GM23338 (cell line): Measurements from ENCODE around the gene KCNIP1. TPM values are rescaled to one million over a fixed set of nuclear protein-coding genes. Genes with fewer than 3 reads are reported as not detected.

Experiments used
- ATAC-seq: fragments of 200-7000 bp; cut with Tn5 transposase; 3 replicates; pipeline ENCODE4 v1.9.1; 2020
- DNase-seq: peaks from one replicate; pipeline ENCODE4 v3.0.0-alpha.2; 2015; ENCODE audit warnings: low spot score
- H2AFZ ChIP-seq: fragments of 200-600 bp; sonication (generic); 2 replicates; pipeline ENCODE4 v1.8.0; 2016; ENCODE audit warnings: antibody characterized with exemption, mild to moderate bottlenecking, moderate library complexity
- H3F3A ChIP-seq: fragments of 200-600 bp; sonication (generic); replicated peaks from 2 replicates; pipeline ENCODE4 v1.8.0; 2017; ENCODE audit warnings: antibody characterized with exemption, mixed run types, low read depth
- H3K27ac ChIP-seq: fragments of 200-600 bp; sonication (generic); 2 replicates; pipeline ENCODE4 v1.6.1; 2016; ENCODE audit warnings: low read depth
- H3K27me3 ChIP-seq: fragments of 200-600 bp; sonication (generic); 2 replicates; pipeline ENCODE4 v1.8.0; 2016; ENCODE audit warnings: mild to moderate bottlenecking, mixed run types, moderate library complexity; ENCODE audit not compliant: insufficient read depth
- H3K36me3 ChIP-seq: fragments of 200-600 bp; sonication (generic); 2 replicates; pipeline ENCODE4 v1.8.0; 2016; ENCODE audit warnings: mild to moderate bottlenecking; ENCODE audit not compliant: insufficient read depth
- H3K4me1 ChIP-seq: fragments of 200-600 bp; sonication (generic); 2 replicates; pipeline ENCODE4 v1.8.0; 2016; ENCODE audit warnings: mild to moderate bottlenecking, moderate library complexity; ENCODE audit not compliant: insufficient read depth
- H3K4me2 ChIP-seq: fragments of 200-600 bp; sonication (generic); 2 replicates; pipeline ENCODE4 v1.7.1; 2017; ENCODE audit warnings: mixed run types
- H3K4me3 ChIP-seq: fragments of 200-600 bp; sonication (generic); 2 replicates; pipeline ENCODE4 v1.6.1; 2016; ENCODE audit warnings: mixed run types
- H3K79me2 ChIP-seq: fragments of 200-600 bp; sonication (generic); replicated peaks from 2 replicates; pipeline ENCODE4 v1.8.0; 2017; ENCODE audit warnings: mild to moderate bottlenecking; ENCODE audit not compliant: insufficient read depth
- H3K9me2 ChIP-seq: fragments of 200-600 bp; sonication (generic); 2 replicates; pipeline ENCODE4 v1.8.0; 2017; ENCODE audit not compliant: insufficient read depth
- H4K20me1 ChIP-seq: fragments of 200-600 bp; sonication (generic); replicated peaks from 2 replicates; pipeline ENCODE4 v1.8.0; 2017; ENCODE audit warnings: mild to moderate bottlenecking; ENCODE audit not compliant: insufficient read depth
- H3K27ac Mint-ChIP-seq: 2 replicates; pipeline ENCODE4 v1.8.0; 2020; ENCODE audit warnings: inconsistent platforms, mild to moderate bottlenecking, moderate library complexity, mixed read lengths
- H3K27me3 Mint-ChIP-seq: 3 replicates; pipeline ENCODE4 v1.8.0; 2022; ENCODE audit warnings: low read depth, mild to moderate bottlenecking, moderate library complexity, mixed read lengths, inconsistent platforms; ENCODE audit not compliant: insufficient read depth, poor library complexity
- H3K36me3 Mint-ChIP-seq: 3 replicates; pipeline ENCODE4 v1.8.0; 2021; ENCODE audit warnings: low read depth, mild to moderate bottlenecking, inconsistent platforms, moderate library complexity, mixed read lengths
- H3K4me1 Mint-ChIP-seq: 3 replicates; pipeline ENCODE4 v1.8.0; 2020; ENCODE audit warnings: mild to moderate bottlenecking, inconsistent platforms, mixed read lengths
- H3K4me3 Mint-ChIP-seq: 3 replicates; pipeline ENCODE4 v1.8.0; 2021; ENCODE audit warnings: moderate library complexity, mild to moderate bottlenecking, inconsistent platforms, mixed read lengths
- H3K9me3 Mint-ChIP-seq: 3 replicates; pipeline ENCODE4 v1.8.0; 2020; ENCODE audit warnings: moderate library complexity, mild to moderate bottlenecking, inconsistent platforms, mixed read lengths
- CREB1 ChIP-seq: fragments of 250-450 bp; sonication (Bioruptor Pico); IDR thresholded peaks from 2 replicates; pipeline ENCODE4 v1.5.0; 2020; ENCODE audit warnings: low read depth, mild to moderate bottlenecking, moderate library complexity
- EZH2 ChIP-seq: fragments of 200-600 bp; sonication (generic); IDR thresholded peaks from one replicate; pipeline ENCODE4 v1.8.0; 2017; ENCODE audit warnings: antibody characterized with exemption, mild to moderate bottlenecking, low read depth; ENCODE audit not compliant: unreplicated experiment
- EZH2phosphoT487 ChIP-seq: fragments of 200-600 bp; sonication (generic); IDR thresholded peaks from one replicate; pipeline ENCODE4 v1.8.1; 2018; ENCODE audit warnings: antibody characterized with exemption; ENCODE audit not compliant: unreplicated experiment
- JUNB ChIP-seq: IDR thresholded peaks from one replicate; pipeline ENCODE4 v1.6.1; 2016; ENCODE audit warnings: antibody characterized with exemption; ENCODE audit not compliant: unreplicated experiment
- NANOG ChIP-seq: IDR thresholded peaks from 2 replicates; pipeline ENCODE4 v1.6.1; 2016; ENCODE audit warnings: antibody characterized with exemption, borderline replicate concordance
- POLR2AphosphoS5 ChIP-seq: IDR thresholded peaks from 2 replicates; pipeline ENCODE4 v1.6.1; 2016; ENCODE audit warnings: antibody characterized with exemption, low read depth
- STAT1 ChIP-seq: IDR thresholded peaks from one replicate; pipeline ENCODE4 v1.6.1; 2016; ENCODE audit warnings: antibody characterized with exemption; ENCODE audit not compliant: unreplicated experiment
- ZNF114 ChIP-seq: fragments of 250-450 bp; sonication (Bioruptor Pico); IDR thresholded peaks from 2 replicates; pipeline ENCODE4 v1.5.0; 2020; ENCODE audit warnings: mild to moderate bottlenecking, moderate library complexity
- ZNF331 ChIP-seq: fragments of 250-450 bp; sonication (Bioruptor Pico); IDR thresholded peaks from 2 replicates; pipeline ENCODE4 v1.5.0; 2020; ENCODE audit warnings: low read depth, mild to moderate bottlenecking, moderate library complexity
- polyA plus RNA-seq: library from polyadenylated mRNA; unstranded; fragments of >200 nt; fragmentation: Nextera tagmentation; extraction: Ambion mirVana; gene quantifications from 2 replicates; pipeline ENCODE4 v1.2.1, GENCODE V29; 2016
- total RNA-seq: library from RNA; depleted of rRNA; stranded (reverse); fragments of >200 nt; shearing (Covaris generic); gene quantifications from 2 replicates; pipeline ENCODE4 v1.2.3, GENCODE V29; 2014
- TF ChIP-seq, protein P1 (sequence below): IDR thresholded peaks from 2 replicates; pipeline ENCODE4 v1.6.1; 2016; ENCODE audit warnings: antibody characterized with exemption
- TF ChIP-seq, protein P2 (sequence below): IDR thresholded peaks from one replicate; pipeline ENCODE4 v1.6.1; 2018; ENCODE audit warnings: antibody characterized with exemption; ENCODE audit not compliant: unreplicated experiment
- TF ChIP-seq, protein P3 (sequence below), 2 experiments: fragments of 200-600 bp in 1 of 2; sonication (generic) in 1 of 2; conservative IDR thresholded peaks; 2 replicates each; pipeline versions ENCODE4 v1.5.1 to v1.6.1; 2016 to 2017; ENCODE audit warnings: antibody characterized with exemption in 2 of 2, low read depth in 2 of 2, mild to moderate bottlenecking in 2 of 2, moderate library complexity in 1 of 2
- TF ChIP-seq, protein P4 (sequence below): fragments of 250-450 bp; sonication (Bioruptor Pico); IDR thresholded peaks from 2 replicates; pipeline ENCODE4 v1.5.0; 2020; ENCODE audit warnings: mild to moderate bottlenecking, moderate library complexity

KCNIP1 gene
- total and polyA plus RNA-seq, 2 experiments from 2014 or later = 0.31 to 0.87 TPM

DNA sequence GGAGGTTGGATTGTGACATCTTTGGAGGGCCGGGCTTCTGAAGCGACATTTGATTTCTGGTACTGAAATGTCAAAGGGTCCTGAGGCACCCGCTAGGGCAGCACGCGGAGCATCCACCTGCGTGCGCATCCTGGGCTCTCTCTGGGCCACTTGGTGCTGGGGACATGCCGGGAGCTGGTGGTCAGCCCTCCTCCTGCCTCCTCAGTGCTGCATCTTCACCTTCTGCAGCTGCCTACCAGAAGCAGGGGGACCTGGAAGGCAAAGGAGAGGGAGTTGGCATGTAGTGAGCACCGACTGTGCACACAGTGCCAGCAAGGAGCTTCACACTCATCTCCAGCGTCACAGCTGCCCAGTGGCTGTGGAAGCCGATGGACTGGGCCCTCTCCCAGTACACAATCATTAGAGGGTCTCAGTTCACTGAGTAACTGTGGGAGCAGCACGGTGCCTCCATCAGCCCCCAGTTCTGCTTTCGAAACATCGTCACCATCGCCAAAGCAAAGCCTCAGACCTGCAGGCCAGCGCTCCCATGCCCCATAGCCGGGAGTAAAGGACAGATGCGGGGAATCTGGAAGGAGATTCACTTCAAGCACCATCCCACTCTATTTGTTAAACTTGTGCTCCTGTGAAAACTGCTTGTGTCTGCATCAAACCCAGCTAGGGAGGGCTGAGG, 138.4 kb downstream of the KCNIP1 start:
- no peak overlapping the region for H3K4me3 ChIP-seq
- no peaks in the 10 kb centered on the region for H3K79me2 ChIP-seq
- Mint-ChIP-seq H3K4me3 (no peak overlapping the region), H3K36me3 (no peaks in the 10 kb centered on the region), H3K9me3 (no peaks in the 10 kb centered on the region; the same call in 2 of the 3 replicates), H3K27ac (no peak overlapping the region), H3K27me3 (peaks cover 2% of the 10 kb centered on the region), H3K4me1 (peaks cover 18% of the 10 kb centered on the region)
- no peaks in the 10 kb centered on the region for H3K27me3 ChIP-seq
- H4K20me1 ChIP-seq = no peaks in the 10 kb centered on the region
- H3K36me3 ChIP-seq = no peaks in the 10 kb centered on the region
- no peak for ATAC-seq
- H2AFZ ChIP-seq = no peak overlapping the region
- TF ChIP-seq NANOG (no peak), CREB1 (CRISPR knock-in tag) (no peak), ZNF114 (CRISPR knock-in tag) (no peak), POLR2AphosphoS5 (no peak), JUNB (no peak), ZNF331 (CRISPR knock-in tag) (no peak), EZH2 (no peak), STAT1 (no peak), EZH2phosphoT487 (no peak)
- TF ChIP-seq, protein P1, sequence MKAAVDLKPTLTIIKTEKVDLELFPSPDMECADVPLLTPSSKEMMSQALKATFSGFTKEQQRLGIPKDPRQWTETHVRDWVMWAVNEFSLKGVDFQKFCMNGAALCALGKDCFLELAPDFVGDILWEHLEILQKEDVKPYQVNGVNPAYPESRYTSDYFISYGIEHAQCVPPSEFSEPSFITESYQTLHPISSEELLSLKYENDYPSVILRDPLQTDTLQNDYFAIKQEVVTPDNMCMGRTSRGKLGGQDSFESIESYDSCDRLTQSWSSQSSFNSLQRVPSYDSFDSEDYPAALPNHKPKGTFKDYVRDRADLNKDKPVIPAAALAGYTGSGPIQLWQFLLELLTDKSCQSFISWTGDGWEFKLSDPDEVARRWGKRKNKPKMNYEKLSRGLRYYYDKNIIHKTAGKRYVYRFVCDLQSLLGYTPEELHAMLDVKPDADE = no peak
- TF ChIP-seq, protein P2, sequence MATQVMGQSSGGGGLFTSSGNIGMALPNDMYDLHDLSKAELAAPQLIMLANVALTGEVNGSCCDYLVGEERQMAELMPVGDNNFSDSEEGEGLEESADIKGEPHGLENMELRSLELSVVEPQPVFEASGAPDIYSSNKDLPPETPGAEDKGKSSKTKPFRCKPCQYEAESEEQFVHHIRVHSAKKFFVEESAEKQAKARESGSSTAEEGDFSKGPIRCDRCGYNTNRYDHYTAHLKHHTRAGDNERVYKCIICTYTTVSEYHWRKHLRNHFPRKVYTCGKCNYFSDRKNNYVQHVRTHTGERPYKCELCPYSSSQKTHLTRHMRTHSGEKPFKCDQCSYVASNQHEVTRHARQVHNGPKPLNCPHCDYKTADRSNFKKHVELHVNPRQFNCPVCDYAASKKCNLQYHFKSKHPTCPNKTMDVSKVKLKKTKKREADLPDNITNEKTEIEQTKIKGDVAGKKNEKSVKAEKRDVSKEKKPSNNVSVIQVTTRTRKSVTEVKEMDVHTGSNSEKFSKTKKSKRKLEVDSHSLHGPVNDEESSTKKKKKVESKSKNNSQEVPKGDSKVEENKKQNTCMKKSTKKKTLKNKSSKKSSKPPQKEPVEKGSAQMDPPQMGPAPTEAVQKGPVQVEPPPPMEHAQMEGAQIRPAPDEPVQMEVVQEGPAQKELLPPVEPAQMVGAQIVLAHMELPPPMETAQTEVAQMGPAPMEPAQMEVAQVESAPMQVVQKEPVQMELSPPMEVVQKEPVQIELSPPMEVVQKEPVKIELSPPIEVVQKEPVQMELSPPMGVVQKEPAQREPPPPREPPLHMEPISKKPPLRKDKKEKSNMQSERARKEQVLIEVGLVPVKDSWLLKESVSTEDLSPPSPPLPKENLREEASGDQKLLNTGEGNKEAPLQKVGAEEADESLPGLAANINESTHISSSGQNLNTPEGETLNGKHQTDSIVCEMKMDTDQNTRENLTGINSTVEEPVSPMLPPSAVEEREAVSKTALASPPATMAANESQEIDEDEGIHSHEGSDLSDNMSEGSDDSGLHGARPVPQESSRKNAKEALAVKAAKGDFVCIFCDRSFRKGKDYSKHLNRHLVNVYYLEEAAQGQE = no peak
- TF ChIP-seq, protein P3, sequence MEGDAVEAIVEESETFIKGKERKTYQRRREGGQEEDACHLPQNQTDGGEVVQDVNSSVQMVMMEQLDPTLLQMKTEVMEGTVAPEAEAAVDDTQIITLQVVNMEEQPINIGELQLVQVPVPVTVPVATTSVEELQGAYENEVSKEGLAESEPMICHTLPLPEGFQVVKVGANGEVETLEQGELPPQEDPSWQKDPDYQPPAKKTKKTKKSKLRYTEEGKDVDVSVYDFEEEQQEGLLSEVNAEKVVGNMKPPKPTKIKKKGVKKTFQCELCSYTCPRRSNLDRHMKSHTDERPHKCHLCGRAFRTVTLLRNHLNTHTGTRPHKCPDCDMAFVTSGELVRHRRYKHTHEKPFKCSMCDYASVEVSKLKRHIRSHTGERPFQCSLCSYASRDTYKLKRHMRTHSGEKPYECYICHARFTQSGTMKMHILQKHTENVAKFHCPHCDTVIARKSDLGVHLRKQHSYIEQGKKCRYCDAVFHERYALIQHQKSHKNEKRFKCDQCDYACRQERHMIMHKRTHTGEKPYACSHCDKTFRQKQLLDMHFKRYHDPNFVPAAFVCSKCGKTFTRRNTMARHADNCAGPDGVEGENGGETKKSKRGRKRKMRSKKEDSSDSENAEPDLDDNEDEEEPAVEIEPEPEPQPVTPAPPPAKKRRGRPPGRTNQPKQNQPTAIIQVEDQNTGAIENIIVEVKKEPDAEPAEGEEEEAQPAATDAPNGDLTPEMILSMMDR (conservative IDR thresholded peaks at IDR 0.05; ENCODE audit: low read depth in 2 of 2) = no peak
- TF ChIP-seq, protein P4, sequence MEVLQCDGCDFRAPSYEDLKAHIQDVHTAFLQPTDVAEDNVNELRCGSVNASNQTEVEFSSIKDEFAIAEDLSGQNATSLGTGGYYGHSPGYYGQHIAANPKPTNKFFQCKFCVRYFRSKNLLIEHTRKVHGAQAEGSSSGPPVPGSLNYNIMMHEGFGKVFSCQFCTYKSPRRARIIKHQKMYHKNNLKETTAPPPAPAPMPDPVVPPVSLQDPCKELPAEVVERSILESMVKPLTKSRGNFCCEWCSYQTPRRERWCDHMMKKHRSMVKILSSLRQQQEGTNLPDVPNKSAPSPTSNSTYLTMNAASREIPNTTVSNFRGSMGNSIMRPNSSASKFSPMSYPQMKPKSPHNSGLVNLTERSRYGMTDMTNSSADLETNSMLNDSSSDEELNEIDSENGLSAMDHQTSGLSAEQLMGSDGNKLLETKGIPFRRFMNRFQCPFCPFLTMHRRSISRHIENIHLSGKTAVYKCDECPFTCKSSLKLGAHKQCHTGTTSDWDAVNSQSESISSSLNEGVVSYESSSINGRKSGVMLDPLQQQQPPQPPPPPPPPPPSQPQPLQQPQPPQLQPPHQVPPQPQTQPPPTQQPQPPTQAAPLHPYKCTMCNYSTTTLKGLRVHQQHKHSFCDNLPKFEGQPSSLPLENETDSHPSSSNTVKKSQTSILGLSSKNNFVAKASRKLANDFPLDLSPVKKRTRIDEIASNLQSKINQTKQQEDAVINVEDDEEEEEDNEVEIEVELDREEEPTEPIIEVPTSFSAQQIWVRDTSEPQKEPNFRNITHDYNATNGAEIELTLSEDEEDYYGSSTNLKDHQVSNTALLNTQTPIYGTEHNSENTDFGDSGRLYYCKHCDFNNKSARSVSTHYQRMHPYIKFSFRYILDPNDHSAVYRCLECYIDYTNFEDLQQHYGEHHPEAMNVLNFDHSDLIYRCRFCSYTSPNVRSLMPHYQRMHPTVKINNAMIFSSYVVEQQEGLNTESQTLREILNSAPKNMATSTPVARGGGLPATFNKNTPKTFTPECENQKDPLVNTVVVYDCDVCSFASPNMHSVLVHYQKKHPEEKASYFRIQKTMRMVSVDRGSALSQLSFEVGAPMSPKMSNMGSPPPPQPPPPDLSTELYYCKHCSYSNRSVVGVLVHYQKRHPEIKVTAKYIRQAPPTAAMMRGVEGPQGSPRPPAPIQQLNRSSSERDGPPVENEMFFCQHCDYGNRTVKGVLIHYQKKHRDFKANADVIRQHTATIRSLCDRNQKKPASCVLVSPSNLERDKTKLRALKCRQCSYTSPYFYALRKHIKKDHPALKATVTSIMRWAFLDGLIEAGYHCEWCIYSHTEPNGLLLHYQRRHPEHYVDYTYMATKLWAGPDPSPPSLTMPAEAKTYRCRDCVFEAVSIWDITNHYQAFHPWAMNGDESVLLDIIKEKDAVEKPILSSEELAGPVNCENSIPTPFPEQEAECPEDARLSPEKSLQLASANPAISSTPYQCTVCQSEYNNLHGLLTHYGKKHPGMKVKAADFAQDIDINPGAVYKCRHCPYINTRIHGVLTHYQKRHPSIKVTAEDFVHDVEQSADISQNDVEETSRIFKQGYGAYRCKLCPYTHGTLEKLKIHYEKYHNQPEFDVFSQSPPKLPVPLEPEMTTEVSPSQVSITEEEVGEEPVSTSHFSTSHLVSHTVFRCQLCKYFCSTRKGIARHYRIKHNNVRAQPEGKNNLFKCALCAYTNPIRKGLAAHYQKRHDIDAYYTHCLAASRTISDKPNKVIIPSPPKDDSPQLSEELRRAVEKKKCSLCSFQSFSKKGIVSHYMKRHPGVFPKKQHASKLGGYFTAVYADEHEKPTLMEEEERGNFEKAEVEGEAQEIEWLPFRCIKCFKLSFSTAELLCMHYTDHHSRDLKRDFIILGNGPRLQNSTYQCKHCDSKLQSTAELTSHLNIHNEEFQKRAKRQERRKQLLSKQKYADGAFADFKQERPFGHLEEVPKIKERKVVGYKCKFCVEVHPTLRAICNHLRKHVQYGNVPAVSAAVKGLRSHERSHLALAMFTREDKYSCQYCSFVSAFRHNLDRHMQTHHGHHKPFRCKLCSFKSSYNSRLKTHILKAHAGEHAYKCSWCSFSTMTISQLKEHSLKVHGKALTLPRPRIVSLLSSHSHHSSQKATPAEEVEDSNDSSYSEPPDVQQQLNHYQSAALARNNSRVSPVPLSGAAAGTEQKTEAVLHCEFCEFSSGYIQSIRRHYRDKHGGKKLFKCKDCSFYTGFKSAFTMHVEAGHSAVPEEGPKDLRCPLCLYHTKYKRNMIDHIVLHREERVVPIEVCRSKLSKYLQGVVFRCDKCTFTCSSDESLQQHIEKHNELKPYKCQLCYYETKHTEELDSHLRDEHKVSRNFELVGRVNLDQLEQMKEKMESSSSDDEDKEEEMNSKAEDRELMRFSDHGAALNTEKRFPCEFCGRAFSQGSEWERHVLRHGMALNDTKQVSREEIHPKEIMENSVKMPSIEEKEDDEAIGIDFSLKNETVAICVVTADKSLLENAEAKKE (CRISPR knock-in tag) = no peak
- H3K27ac ChIP-seq = no peak overlapping the region
- 0 out of 2 replicates have a peak, but pooled peaks cover 7% of the 10 kb centered on the region for H3K9me2 ChIP-seq
- H3K4me2 ChIP-seq = no peak overlapping the region
- peaks cover 4% of the 10 kb centered on the region; the same call in 1 of the 2 replicates for H3F3A ChIP-seq
- H3K4me1 ChIP-seq = peaks cover 12% of the 10 kb centered on the region
- no peak for DNase-seq
